K562 (cell line): ENCODE measurements around the gene FRYL. TPM values are rescaled to one million over a fixed set of nuclear protein-coding genes. Genes with fewer than 3 reads are reported as not detected.

Experiments
- ATAC-seq: fragments of 200-7000 bp; cut with Tn5 transposase; 3 replicates; pipeline ENCODE4 v1.9.1; 2020; ENCODE audit warnings: moderate library complexity
- BruUV-seq: library from RNA; stranded (reverse); fragments of 400-500 nt; replicated peaks from 2 replicates; lab custom pipeline; 2021; lab: Mats Ljungman, UMichigan
- CTCF ChIA-PET: fragments of 300-600 bp; formaldehyde crosslinking; extraction: SDS; loops from one replicate; lab custom pipeline; 2021; ENCODE audit warnings: low intra/inter-chr PET ratio; lab: Yijun Ruan, JAX
- POLR2A ChIA-PET: fragments of 300-600, 350-650 bp; sonication (Branson Sonifier 250); formaldehyde crosslinking; extraction: SDS; loops from one replicate; lab custom pipeline; 2021; ENCODE audit warnings: antibody characterized with exemption, inconsistent platforms; lab: Yijun Ruan, JAX
- DNase-seq, 4 experiments: peaks; one replicate each; pipeline versions ENCODE4 v3.0.0 to v3.0.0-alpha.2; 2011 to 2018; ENCODE audit warnings: low spot score in 3 of 4, mixed read lengths in 3 of 4; ENCODE audit errors: extremely low read depth in 1 of 4
- FAIRE-seq: peaks from 2 replicates; lab custom pipeline; 2011; peaks lifted over from hg19 to GRCh38; lab: Jason Lieb, UNC
- H2AFZ ChIP-seq: 2 replicates; pipeline ENCODE4 v1.6.0; 2011; ENCODE audit warnings: low read depth, low read length, control low read depth, inconsistent platforms
- H3K27ac ChIP-seq: fragments of 200-600 bp; 3 replicates; pipeline ENCODE4 v1.8.0; 2011; ENCODE audit warnings: low read depth, mild to moderate bottlenecking, control low read depth, inconsistent platforms, low read length, moderate library complexity, mixed read lengths; ENCODE audit errors: extremely low read depth
- H3K27me3 ChIP-seq, 2 experiments: fragments of 300-600 bp in 1 of 2; 2 replicates in 1 of 2; 3 replicates in 1 of 2; pipeline versions ENCODE4 v1.6.0 to v1.8.0; 2011; ENCODE audit warnings: inconsistent platforms in 2 of 2, low read length in 2 of 2, mild to moderate bottlenecking in 1 of 2, mixed read lengths in 1 of 2, moderate library complexity in 1 of 2; ENCODE audit not compliant: control insufficient read depth in 2 of 2, insufficient read depth in 2 of 2
- H3K36me3 ChIP-seq: fragments of 300-600 bp; 3 replicates; pipeline ENCODE4 v1.8.0; 2011; ENCODE audit warnings: mild to moderate bottlenecking, low read length, inconsistent platforms; ENCODE audit not compliant: control insufficient read depth, insufficient read depth
- H3K4me1 ChIP-seq, 2 experiments: fragments of 200-600 bp in 1 of 2; replicated peaks in 1 of 2; 2 replicates in 1 of 2; 3 replicates in 1 of 2; pipeline versions ENCODE4 v1.5.1 to v1.8.0; 2011; ENCODE audit warnings: inconsistent platforms in 2 of 2, low read length in 2 of 2, mild to moderate bottlenecking in 1 of 2, mixed read lengths in 1 of 2, moderate library complexity in 1 of 2; ENCODE audit not compliant: control insufficient read depth in 2 of 2, insufficient read depth in 2 of 2
- H3K4me2 ChIP-seq: 2 replicates; pipeline ENCODE4 v1.6.1; 2011; ENCODE audit warnings: low read length, control low read depth, inconsistent platforms, mixed read lengths; ENCODE audit not compliant: insufficient read depth
- H3K4me3 ChIP-seq: fragments of 200-600 bp; sonication (generic), shearing (Covaris generic); 2 replicates; pipeline ENCODE4 v1.5.1; 2016; ENCODE audit warnings: control low read depth, inconsistent platforms
- H3K79me2 ChIP-seq: fragments of 200-600 bp; 3 replicates; pipeline ENCODE4 v1.8.0; 2011; ENCODE audit warnings: low read length, inconsistent platforms; ENCODE audit not compliant: control insufficient read depth, insufficient read depth
- H3K9ac ChIP-seq, 2 experiments: 2 replicates each; pipeline versions ENCODE4 v1.6.0 to v1.6.1; 2011; ENCODE audit warnings: low read depth in 2 of 2, low read length in 2 of 2, control low read depth in 1 of 2, inconsistent platforms in 1 of 2, mild to moderate bottlenecking in 1 of 2, mixed read lengths in 1 of 2; ENCODE audit not compliant: insufficient read depth in 1 of 2
- H3K9me1 ChIP-seq: one replicate; pipeline ENCODE4 v1.6.0; 2011; ENCODE audit warnings: inconsistent platforms, mild to moderate bottlenecking, low read length, moderate library complexity; ENCODE audit not compliant: control insufficient read depth, insufficient read depth
- H3K9me3 ChIP-seq: replicated peaks from 2 replicates; pipeline ENCODE4 v1.5.1; 2011; ENCODE audit warnings: low read depth, low read length, inconsistent platforms; ENCODE audit not compliant: control insufficient read depth, insufficient read depth
- H4K20me1 ChIP-seq: replicated peaks from 2 replicates; pipeline ENCODE4 v1.6.1; 2011; ENCODE audit warnings: low read length, inconsistent platforms, mixed read lengths; ENCODE audit not compliant: control insufficient read depth, insufficient read depth
- ATF7 ChIP-seq: fragments of 450-650 bp; IDR thresholded peaks from 2 replicates; pipeline ENCODE4 v1.7.1; 2014; ENCODE audit warnings: mild to moderate bottlenecking, moderate library complexity
- EP400 ChIP-seq: fragments of 450-650 bp; IDR thresholded peaks from 2 replicates; pipeline ENCODE4 v1.6.1; 2017; ENCODE audit warnings: antibody characterized with exemption, mild to moderate bottlenecking, moderate library complexity
- KAT7 ChIP-seq: sonication (generic); formaldehyde crosslinking; IDR thresholded peaks from 2 replicates; pipeline ENCODE4 v1.8.0; 2022; ENCODE audit warnings: missing genetic modification reagents, mild to moderate bottlenecking, borderline replicate concordance
- PYGO2 ChIP-seq: fragments of 450-650 bp; IDR thresholded peaks from 2 replicates; pipeline ENCODE4 v1.6.1; 2016; ENCODE audit warnings: mild to moderate bottlenecking, missing genetic modification characterization, moderate library complexity, missing compliant biosample characterization
- RBM25 ChIP-seq: fragments of 200-400 bp; formaldehyde crosslinking; IDR thresholded peaks from 2 replicates; pipeline ENCODE4 v1.6.1; 2018; ENCODE audit warnings: low read length, low read depth, moderate library complexity; ENCODE audit not compliant: severe bottlenecking
- SMAD1 ChIP-seq: fragments of 150-350 bp; IDR thresholded peaks from 2 replicates; pipeline ENCODE4 v1.6.1; 2014; ENCODE audit warnings: low read length, low read depth; ENCODE audit not compliant: partially characterized antibody
- SNIP1 ChIP-seq: fragments of 450-650 bp; IDR thresholded peaks from 2 replicates; pipeline ENCODE4 v1.7.1; 2017; ENCODE audit warnings: low read depth, mild to moderate bottlenecking
- TCFL5 ChIP-seq: fragments of 250-450 bp; sonication (Bioruptor Pico); conservative IDR thresholded peaks from 2 replicates; pipeline ENCODE4 v1.6.1; 2021; ENCODE audit warnings: mild to moderate bottlenecking, moderate library complexity, matching md5 sums
- ZNF133 ChIP-seq: fragments of 250-450 bp; sonication (Bioruptor Pico); IDR thresholded peaks from 2 replicates; pipeline ENCODE4 v1.4.0; 2020; ENCODE audit warnings: mild to moderate bottlenecking
- ZNF696 ChIP-seq: fragments of 250-450 bp; sonication (Bioruptor Pico); conservative IDR thresholded peaks from 2 replicates; pipeline ENCODE4 v1.4.0; 2020; ENCODE audit warnings: mild to moderate bottlenecking, moderate library complexity
- WGBS: fragments of 100-300 bp; shearing (Covaris generic); methylation state at CpG from one replicate; pipeline ENCODE4 v1.1.6; 2016; ENCODE audit warnings: low coverage, mixed read lengths; ENCODE audit not compliant: insufficient coverage; ENCODE audit errors: missing lambda C conversion rate; 5-methylcytosine and 5-hydroxymethylcytosine counted together
- in situ Hi-C: fragments of 300-500 bp; cut with MboI; formaldehyde crosslinking; loops from 4 replicates; pipeline ENCODE4 v1.15.0; 2018; ENCODE audit warnings: inconsistent platforms, mixed read lengths
- intact Hi-C: fragments of 100-400 bp; cut with micrococcal nuclease; formaldehyde crosslinking; loops from 2 replicates; pipeline ENCODE4 v1.14.2; 2022
- polyA plus RNA-seq, 8 experiments: library from polyadenylated mRNA; depleted of rRNA in 4 of 8; stranded (reverse) in 5 of 8; unstranded in 3 of 8; fragments of >200 nt; fragmentation: Nextera tagmentation in 2 of 8; fragmentation: Illumina TruSeq in 1 of 8; extraction: Ambion mirVana in 2 of 8; extraction: Trizol in 1 of 8; gene quantifications; 2 replicates each; pipeline versions ENCODE4 v1.2.1 to v1.2.3, GENCODE V29; 2011 to 2014; ENCODE audit warnings: inconsistent platforms in 1 of 8, missing spikeins in 1 of 8
- total RNA-seq, 7 experiments: library from RNA; depleted of rRNA in 6 of 7; stranded (reverse); fragments of >200 nt in 6 of 7; fragmentation: Illumina TruSeq in 2 of 7; extraction: Trizol in 2 of 7; gene quantifications; 2 replicates each; pipeline versions ENCODE4 v1.2.1 to v1.2.3, GENCODE V29; 2011 to 2021; ENCODE audit warnings: low replicate concordance in 1 of 7
- TF ChIP-seq, protein P1 (sequence below): fragments of 200-800 bp; sonication (Bioruptor generic); IDR thresholded peaks from 2 replicates; pipeline ENCODE4 v1.6.1; 2016; ENCODE audit warnings: missing genetic modification characterization, missing compliant biosample characterization
- TF ChIP-seq, protein P2 (sequence below): fragments of 450-650 bp; IDR thresholded peaks from 2 replicates; pipeline ENCODE4 v1.6.1; 2014; ENCODE audit warnings: low read depth, mild to moderate bottlenecking, moderate library complexity, borderline replicate concordance
- TF ChIP-seq, protein P3 (sequence below): fragments of 250-450 bp; sonication (Bioruptor Pico); IDR thresholded peaks from 2 replicates; pipeline ENCODE4 v1.5.0; 2021

The FRYL gene
- total and polyA plus RNA-seq, 9 of the 15 experiments (the other 6 are each of a cell fraction or from before 2014, with no cell fraction given): 7.2 to 34.9 (median 15.9) TPM

DNA sequence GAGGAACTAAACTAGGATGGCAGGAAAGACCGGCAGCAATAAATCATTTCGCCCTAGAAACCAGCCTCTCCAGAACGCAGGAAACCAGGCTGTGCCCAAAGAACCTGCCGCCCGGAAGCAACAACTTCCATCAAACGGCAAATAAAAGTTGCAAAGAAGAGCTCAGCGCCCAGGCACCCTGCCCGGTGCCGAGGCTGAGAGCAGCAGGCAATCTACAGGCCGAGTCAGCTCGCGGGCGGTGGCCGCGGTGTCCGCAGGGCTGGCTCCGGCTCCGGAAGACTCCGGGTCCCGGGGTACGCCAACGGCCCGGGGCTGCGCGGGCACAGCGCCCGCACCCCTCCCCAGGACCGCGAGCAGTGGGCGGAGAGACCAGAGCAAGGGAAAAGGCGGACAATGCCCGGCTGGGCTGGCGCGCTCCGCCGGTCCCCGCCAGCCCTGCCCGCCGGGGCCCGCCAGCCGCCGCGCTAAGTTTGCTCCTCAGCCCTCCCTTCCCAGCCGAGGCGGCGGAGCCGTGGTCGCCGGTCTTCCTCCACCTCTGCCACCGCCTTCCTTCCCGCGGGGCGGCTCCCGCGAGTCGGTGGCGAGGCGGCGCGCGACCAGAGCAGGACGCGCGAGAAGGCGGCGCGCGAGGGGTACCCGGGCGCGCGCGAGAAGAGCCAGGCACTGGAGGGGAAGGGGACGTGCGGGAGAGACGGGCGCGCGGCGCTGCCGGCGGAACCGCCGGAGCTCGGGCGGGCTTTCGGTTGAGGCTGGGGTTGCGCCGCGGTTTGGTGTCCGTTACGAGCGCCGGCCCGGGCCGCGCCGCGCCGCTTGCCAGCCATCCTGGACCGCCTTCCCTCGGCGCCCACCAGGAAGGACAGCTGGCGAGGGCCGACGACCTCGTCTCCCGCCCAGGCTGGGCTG, 733 bp downstream of the FRYL start:
- WGBS: under 1% methylated on average over 89 of the region's 108 CpGs
- TSS peak; percentile 41 for BruUV-seq
- peaks cover 55% of the 10 kb centered on the region for H3K79me2 ChIP-seq
- ChIA-PET POLR2A (interaction anchor here (0.6 to 1.3 kb wide), 8 partner anchors 17 to 232 kb away, joined by 3 to 4 read pairs (median 3); no protein-coding TSS in a partner anchor), CTCF (interaction anchor here (0.7 kb wide), 1 partner anchor 152 kb away, joined by 3 read pairs; no protein-coding TSS in a partner anchor)
- H3K36me3 ChIP-seq: no peaks in the 10 kb centered on the region
- H3K9me3 ChIP-seq: no peaks in the 10 kb centered on the region
- no peaks in the 10 kb centered on the region; the same call in 1 of the 2 replicates for H4K20me1 ChIP-seq
- peak overlapping the region; percentile 88 for H3K27ac ChIP-seq
- peak; percentile 66 for ATAC-seq
- H3K4me1 ChIP-seq: peaks cover 9 to 20% of the 10 kb centered on the region in 2 experiments
- no peak for FAIRE-seq
- in situ Hi-C loops (no loop called here), intact Hi-C loops (loop anchor here (5.0 kb wide), 2 partner anchors 52 to 183 kb away; no protein-coding TSS in a partner anchor)
- no peaks in the 10 kb centered on the region for H3K9me1 ChIP-seq
- H3K27me3 ChIP-seq: no peaks in the 10 kb centered on the region
- H3K4me3 ChIP-seq: peak overlapping the region; percentile 88
- H2AFZ ChIP-seq: peak overlapping the region; percentile 82
- H3K4me2 ChIP-seq: peak overlapping the region; percentile 86
- DNase-seq: peak; percentile 53 to 75 (median 60)
- peak overlapping the region; percentile 66 to 95 for H3K9ac ChIP-seq
- TF ChIP-seq KAT7 (CRISPR knock-in tag) (peak; percentile 89; the same call in 1 of the 2 replicates), ZNF133 (CRISPR knock-in tag) (no peak), SNIP1 (no peak), EP400 (no peak), ZNF696 (CRISPR knock-in tag) (no peak), TCFL5 (CRISPR knock-in tag) (no peak), RBM25 (peak; percentile 73), PYGO2 (no peak), SMAD1 (no peak), ATF7 (peak; percentile 29; the same call in 1 of the 2 replicates)
- TF ChIP-seq, protein P1, sequence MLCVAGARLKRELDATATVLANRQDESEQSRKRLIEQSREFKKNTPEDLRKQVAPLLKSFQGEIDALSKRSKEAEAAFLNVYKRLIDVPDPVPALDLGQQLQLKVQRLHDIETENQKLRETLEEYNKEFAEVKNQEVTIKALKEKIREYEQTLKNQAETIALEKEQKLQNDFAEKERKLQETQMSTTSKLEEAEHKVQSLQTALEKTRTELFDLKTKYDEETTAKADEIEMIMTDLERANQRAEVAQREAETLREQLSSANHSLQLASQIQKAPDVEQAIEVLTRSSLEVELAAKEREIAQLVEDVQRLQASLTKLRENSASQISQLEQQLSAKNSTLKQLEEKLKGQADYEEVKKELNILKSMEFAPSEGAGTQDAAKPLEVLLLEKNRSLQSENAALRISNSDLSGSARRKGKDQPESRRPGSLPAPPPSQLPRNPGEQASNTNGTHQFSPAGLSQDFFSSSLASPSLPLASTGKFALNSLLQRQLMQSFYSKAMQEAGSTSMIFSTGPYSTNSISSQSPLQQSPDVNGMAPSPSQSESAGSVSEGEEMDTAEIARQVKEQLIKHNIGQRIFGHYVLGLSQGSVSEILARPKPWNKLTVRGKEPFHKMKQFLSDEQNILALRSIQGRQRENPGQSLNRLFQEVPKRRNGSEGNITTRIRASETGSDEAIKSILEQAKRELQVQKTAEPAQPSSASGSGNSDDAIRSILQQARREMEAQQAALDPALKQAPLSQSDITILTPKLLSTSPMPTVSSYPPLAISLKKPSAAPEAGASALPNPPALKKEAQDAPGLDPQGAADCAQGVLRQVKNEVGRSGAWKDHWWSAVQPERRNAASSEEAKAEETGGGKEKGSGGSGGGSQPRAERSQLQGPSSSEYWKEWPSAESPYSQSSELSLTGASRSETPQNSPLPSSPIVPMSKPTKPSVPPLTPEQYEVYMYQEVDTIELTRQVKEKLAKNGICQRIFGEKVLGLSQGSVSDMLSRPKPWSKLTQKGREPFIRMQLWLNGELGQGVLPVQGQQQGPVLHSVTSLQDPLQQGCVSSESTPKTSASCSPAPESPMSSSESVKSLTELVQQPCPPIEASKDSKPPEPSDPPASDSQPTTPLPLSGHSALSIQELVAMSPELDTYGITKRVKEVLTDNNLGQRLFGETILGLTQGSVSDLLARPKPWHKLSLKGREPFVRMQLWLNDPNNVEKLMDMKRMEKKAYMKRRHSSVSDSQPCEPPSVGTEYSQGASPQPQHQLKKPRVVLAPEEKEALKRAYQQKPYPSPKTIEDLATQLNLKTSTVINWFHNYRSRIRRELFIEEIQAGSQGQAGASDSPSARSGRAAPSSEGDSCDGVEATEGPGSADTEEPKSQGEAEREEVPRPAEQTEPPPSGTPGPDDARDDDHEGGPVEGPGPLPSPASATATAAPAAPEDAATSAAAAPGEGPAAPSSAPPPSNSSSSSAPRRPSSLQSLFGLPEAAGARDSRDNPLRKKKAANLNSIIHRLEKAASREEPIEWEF (CRISPR knock-in tag): no peak
- TF ChIP-seq, protein P2, sequence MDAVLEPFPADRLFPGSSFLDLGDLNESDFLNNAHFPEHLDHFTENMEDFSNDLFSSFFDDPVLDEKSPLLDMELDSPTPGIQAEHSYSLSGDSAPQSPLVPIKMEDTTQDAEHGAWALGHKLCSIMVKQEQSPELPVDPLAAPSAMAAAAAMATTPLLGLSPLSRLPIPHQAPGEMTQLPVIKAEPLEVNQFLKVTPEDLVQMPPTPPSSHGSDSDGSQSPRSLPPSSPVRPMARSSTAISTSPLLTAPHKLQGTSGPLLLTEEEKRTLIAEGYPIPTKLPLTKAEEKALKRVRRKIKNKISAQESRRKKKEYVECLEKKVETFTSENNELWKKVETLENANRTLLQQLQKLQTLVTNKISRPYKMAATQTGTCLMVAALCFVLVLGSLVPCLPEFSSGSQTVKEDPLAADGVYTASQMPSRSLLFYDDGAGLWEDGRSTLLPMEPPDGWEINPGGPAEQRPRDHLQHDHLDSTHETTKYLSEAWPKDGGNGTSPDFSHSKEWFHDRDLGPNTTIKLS: 0 out of 2 replicates have a peak, but pooled peaks have one; percentile 33
- TF ChIP-seq, protein P3, sequence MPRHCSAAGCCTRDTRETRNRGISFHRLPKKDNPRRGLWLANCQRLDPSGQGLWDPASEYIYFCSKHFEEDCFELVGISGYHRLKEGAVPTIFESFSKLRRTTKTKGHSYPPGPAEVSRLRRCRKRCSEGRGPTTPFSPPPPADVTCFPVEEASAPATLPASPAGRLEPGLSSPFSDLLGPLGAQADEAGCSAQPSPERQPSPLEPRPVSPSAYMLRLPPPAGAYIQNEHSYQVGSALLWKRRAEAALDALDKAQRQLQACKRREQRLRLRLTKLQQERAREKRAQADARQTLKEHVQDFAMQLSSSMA: no peak
